ENCODE results near the gene GGA1.

DNA sequence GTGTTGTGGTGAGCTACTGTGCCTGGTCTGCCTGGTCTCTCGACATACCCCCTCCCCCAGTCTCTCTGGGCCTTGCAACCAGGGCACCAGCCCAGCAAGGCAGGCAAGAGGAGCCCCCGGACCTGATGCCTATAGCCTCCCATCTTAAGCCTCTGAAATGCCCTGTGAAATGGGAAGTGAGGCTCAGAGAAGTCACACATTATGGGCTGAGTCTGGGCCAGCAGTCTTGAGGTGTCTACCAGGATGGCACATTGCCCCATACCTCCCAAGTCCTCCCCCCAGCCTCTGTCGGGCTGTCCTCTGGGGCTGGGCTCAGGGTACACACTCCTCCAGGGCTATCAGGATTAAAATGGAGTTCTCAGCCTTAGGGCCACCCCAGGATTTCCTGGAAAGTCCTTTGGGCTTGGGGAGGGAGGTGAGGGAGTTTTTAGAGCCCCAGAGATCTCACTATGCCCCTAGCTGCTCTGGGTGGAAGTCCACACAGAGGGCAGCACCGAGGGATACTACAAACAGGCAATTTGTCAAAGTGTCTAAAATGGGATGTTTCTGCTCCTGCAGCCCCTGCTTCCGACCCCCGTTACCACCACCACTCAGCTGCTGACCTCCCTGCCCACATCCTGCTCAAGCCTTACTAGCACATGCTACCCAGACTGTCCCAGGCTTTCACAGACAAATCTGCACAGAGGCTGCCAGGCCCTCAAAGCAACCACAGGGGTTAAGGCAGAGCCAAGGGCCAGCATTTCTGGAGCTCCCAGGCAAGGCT, 27.7 kb downstream of the GGA1 start:
- TF ChIP-seq, protein P1, sequence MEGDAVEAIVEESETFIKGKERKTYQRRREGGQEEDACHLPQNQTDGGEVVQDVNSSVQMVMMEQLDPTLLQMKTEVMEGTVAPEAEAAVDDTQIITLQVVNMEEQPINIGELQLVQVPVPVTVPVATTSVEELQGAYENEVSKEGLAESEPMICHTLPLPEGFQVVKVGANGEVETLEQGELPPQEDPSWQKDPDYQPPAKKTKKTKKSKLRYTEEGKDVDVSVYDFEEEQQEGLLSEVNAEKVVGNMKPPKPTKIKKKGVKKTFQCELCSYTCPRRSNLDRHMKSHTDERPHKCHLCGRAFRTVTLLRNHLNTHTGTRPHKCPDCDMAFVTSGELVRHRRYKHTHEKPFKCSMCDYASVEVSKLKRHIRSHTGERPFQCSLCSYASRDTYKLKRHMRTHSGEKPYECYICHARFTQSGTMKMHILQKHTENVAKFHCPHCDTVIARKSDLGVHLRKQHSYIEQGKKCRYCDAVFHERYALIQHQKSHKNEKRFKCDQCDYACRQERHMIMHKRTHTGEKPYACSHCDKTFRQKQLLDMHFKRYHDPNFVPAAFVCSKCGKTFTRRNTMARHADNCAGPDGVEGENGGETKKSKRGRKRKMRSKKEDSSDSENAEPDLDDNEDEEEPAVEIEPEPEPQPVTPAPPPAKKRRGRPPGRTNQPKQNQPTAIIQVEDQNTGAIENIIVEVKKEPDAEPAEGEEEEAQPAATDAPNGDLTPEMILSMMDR (conservative IDR thresholded peaks at IDR 0.05 in 1 of 2, IDR thresholded peaks at IDR 0.05 in 1 of 2; ENCODE audit: low read depth in 1 of 2, low read length in 2 of 2) = peak; percentile 25 to 57
- TF ChIP-seq EZH2 (IDR thresholded peaks at IDR 0.05; ENCODE audit: low read length, missing control alignments) = no peak
